Transverse colon (tissue), 3 donors: ENCODE measurements around the gene HSPA2.

Source experiments
- POLR2A ChIP-seq: fragments of 450-650 bp; IDR thresholded peaks from one replicate; pipeline ENCODE4 v1.6.1; 2016; ENCODE audit warnings: antibody characterized with exemption, mild to moderate bottlenecking, moderate library complexity
- TF ChIP-seq, protein P1 (sequence below), 5 experiments: fragments of 200-600 bp in 3 of 5; fragments of 450-650 bp in 2 of 5; sonication (generic) in 3 of 5; IDR thresholded peaks; 1 replicate in 2 of 5; 2 replicates in 3 of 5; pipeline ENCODE4 v1.5.1; 2016 to 2017; ENCODE audit warnings: antibody characterized with exemption in 5 of 5, inconsistent platforms in 3 of 5, mild to moderate bottlenecking in 2 of 5, moderate library complexity in 1 of 5

DNA sequence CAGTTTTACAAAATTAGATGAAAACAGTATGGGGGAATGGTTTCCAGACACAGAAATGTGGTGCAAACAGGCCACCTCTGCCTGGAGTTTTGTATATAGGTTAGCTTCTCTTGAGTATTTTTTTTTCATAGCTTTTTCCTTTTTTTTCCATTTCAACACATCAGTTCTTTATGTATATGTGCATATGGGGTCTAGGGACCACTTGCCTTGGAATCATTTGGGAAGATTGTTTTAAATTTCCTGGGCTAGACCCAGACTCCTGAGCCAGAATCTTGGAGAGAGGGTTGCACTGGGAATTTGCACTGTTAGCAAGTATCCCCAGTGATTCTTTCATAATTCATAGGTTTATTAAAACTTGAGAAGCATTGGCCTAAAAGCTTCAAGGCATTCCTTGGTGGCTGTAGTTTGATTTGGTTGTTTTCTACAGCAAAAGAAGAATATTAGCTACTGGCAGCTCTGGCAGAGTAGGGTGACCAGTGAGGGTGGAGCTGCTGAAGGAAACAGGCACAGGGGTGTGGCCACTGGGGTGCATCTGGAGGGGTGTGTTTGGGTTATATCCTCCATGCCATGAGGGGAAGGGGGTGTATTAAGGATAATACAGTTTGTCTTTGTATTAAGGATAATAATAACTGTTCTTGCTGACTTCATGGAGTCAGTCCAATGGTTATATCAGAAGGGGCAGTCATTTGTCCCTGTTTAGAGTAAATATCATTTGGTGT is 32.0 kb downstream of the HSPA2 start:
- TF ChIP-seq, protein P1, sequence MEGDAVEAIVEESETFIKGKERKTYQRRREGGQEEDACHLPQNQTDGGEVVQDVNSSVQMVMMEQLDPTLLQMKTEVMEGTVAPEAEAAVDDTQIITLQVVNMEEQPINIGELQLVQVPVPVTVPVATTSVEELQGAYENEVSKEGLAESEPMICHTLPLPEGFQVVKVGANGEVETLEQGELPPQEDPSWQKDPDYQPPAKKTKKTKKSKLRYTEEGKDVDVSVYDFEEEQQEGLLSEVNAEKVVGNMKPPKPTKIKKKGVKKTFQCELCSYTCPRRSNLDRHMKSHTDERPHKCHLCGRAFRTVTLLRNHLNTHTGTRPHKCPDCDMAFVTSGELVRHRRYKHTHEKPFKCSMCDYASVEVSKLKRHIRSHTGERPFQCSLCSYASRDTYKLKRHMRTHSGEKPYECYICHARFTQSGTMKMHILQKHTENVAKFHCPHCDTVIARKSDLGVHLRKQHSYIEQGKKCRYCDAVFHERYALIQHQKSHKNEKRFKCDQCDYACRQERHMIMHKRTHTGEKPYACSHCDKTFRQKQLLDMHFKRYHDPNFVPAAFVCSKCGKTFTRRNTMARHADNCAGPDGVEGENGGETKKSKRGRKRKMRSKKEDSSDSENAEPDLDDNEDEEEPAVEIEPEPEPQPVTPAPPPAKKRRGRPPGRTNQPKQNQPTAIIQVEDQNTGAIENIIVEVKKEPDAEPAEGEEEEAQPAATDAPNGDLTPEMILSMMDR (IDR thresholded peaks at IDR 0.05): no peak
- no peak for TF ChIP-seq POLR2A
